ENCODE measurements around the gene HMGCS1.

The HMGCS1 gene

DNA sequence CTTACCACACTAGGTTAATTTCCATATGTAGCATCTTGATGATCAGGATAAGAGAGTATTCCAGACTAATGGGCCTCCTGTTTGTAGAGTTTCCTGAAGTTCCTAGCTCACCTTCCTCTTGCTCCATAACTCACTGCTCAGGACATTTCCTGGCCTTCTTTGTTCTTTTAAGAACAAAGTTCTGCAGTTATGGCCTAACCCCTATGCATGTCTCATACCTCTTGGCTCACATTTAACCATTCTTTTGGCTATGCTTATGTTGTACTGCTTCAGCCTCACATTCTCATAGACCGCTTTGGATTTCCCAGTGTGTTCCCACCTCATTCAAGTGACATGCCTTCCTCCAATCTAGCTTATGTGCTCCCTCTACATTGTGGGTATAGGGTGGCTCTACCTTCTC lies 40.5 kb upstream of the HMGCS1 start:
- POLR2A ChIA-PET, result no interaction called here
- CTCF ChIA-PET, result no interaction called here
- TF ChIP-seq, protein P1, sequence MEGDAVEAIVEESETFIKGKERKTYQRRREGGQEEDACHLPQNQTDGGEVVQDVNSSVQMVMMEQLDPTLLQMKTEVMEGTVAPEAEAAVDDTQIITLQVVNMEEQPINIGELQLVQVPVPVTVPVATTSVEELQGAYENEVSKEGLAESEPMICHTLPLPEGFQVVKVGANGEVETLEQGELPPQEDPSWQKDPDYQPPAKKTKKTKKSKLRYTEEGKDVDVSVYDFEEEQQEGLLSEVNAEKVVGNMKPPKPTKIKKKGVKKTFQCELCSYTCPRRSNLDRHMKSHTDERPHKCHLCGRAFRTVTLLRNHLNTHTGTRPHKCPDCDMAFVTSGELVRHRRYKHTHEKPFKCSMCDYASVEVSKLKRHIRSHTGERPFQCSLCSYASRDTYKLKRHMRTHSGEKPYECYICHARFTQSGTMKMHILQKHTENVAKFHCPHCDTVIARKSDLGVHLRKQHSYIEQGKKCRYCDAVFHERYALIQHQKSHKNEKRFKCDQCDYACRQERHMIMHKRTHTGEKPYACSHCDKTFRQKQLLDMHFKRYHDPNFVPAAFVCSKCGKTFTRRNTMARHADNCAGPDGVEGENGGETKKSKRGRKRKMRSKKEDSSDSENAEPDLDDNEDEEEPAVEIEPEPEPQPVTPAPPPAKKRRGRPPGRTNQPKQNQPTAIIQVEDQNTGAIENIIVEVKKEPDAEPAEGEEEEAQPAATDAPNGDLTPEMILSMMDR (IDR thresholded peaks at IDR 0.05; ENCODE audit: insufficient read depth, low read length, missing control alignments), result no peak
- H3K4me3 ChIP-seq (ENCODE audit: low read depth, low read length), result no peak overlapping the region
- no peak for DNase-seq (ENCODE audit: low read depth, low spot score)

DNA sequence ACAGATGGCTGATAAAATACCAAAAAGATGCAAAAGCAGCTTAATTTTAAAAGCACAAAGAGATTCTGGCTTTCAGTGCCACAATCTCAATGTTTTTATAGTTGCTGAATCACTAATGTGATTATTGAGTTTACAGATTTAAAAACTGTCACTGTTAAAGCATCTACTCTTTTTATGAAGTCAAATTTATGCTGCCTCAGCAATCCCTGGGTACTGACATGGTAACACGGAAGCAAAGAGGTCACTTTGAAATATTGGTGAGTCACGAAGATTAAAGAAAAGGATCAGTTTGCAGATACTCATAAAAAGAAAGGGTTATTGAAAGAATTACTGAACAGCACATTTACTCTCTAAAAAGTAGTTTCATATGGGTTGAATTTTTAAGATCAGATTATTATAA lies 39.7 kb upstream of the HMGCS1 start:
- DNase-seq (ENCODE audit: low read depth, low spot score), result no peak
- TF ChIP-seq, protein P1 (IDR thresholded peaks at IDR 0.05; ENCODE audit: insufficient read depth, low read length, missing control alignments), result no peak
- ChIA-PET CTCF (no interaction called here), POLR2A (no interaction called here)
- H3K4me3 ChIP-seq (ENCODE audit: low read depth, low read length), result no peak overlapping the region

DNA sequence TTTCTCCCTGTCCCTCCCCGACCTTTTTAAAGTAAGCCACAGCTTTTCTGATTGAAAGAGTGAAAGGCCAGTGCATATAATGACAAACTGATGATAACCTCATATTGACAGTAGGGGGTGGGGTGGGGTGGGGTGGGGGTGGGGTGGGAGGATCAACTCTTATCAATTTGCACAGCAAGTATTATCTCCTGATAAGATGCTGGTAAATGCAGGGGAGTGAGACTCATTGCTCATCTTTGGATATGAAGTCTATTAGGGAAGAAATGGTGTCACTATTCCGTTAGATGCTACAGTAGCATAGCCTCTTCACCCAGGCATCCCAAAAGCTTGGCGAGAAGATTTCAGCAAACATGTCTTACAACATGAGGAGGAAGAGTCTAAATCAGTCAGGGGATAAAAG lies 38.9 kb upstream of the HMGCS1 start:
- no peak for DNase-seq (ENCODE audit: low read depth, low spot score)
- TF ChIP-seq, protein P1 (IDR thresholded peaks at IDR 0.05; ENCODE audit: insufficient read depth, low read length, missing control alignments), result no peak
- CTCF ChIA-PET, result no interaction called here
- POLR2A ChIA-PET, result no interaction called here
- no peak overlapping the region for H3K4me3 ChIP-seq (ENCODE audit: low read depth, low read length)

DNA sequence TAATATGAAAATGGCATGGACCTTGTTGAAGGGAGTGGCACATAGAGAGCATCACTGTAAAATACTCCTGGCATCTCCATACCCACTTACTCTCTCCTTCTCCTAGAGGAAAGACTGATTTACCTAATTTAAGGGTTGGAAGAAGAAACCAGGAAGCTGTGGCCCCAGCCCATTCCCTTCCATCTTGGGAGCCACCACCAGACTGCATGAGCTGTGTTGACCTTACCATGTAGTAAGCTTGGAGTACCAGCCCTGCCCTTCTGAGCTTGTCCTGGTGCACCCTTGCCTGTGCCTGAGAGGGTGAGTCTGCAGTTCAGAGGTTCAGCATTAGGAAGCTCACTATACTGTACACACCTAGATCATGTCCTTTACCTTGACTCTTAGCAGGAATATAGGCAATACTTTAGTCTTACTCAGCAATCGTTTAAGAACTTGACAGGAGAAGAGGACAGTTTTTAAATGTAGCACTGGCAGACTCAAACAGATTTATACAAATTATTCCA lies 35.7 kb upstream of the HMGCS1 start:
- POLR2A ChIA-PET, result no interaction called here
- CTCF ChIA-PET, result no interaction called here
- DNase-seq (ENCODE audit: low read depth, low spot score), result no peak
- H3K4me3 ChIP-seq (ENCODE audit: low read depth, low read length), result no peak overlapping the region
- TF ChIP-seq, protein P1 (IDR thresholded peaks at IDR 0.05; ENCODE audit: insufficient read depth, low read length, missing control alignments), result no peak

DNA sequence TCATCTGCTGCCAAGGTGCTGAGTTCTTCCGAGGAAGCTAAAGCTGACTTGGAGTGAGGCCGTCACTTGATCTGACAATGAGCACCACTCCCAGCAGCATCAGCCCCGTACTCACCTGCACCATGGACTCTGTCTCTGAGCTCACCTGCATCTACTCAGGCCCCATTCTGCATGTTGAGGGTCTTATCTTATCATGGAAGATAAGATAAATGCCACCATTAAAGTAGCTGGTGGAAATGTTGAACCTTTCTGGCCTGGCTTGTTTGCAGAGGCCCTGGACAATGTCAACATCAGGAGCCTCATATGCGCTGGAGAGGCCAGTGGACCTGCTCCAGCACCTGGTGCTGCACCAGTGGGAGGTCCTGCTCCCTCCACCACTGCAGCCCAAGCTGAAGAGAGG lies 35.0 kb upstream of the HMGCS1 start:
- no peak overlapping the region for H3K4me3 ChIP-seq (ENCODE audit: low read depth, low read length)
- TF ChIP-seq, protein P1 (IDR thresholded peaks at IDR 0.05; ENCODE audit: insufficient read depth, low read length, missing control alignments), result no peak
- DNase-seq (ENCODE audit: low read depth, low spot score), result no peak
- POLR2A ChIA-PET, result no interaction called here
- CTCF ChIA-PET, result no interaction called here

DNA sequence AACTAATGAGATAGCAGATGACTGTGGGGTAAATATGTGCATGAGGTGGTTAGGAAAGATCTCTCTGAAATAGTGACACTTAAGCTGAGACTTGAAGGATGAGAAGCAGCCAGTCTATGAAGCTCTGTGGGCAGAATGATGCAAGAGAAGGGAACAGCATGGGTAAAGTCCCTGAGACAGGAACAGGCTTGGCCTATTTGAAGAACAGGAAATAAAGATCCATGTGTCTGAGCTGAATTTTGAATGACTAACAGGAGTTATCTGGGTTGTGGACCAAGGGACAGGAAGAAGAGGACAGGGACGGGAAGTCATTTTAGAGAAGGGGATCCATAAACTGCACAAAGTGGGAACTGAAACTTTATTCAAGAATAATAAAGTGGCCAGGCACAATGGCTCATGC lies 25.6 kb upstream of the HMGCS1 start:
- DNase-seq (ENCODE audit: low read depth, low spot score), result no peak
- ChIA-PET CTCF (interaction anchor here (1.7 kb wide), 1 partner anchor 51 kb away, joined by 6 read pairs; no protein-coding TSS in a partner anchor), POLR2A (no interaction called here)
- no peak overlapping the region for H3K4me3 ChIP-seq (ENCODE audit: low read depth, low read length)
- TF ChIP-seq, protein P1 (IDR thresholded peaks at IDR 0.05; ENCODE audit: insufficient read depth, low read length, missing control alignments), result no peak
